ENCODE measurements around the gene CD24.

The CD24 gene

DNA sequence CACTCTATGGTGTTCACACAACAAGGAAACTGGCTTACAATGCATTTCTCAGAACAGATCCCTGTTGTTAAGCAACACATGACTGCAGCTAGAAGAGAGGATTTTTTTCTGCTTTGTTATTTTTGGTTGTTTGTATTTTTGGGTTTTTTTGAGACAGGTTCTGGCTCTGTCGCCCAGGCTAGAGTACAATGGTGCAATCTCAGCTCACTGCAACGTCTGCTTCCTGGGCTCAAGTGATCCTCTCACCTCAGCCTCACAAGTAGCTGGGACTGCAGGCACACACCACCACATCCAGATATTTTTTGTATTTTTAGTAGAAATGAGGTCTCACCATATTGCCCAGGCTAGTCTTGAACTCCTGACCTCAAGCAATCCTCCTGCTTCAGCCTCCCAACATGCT lies 12.7 kb downstream of the CD24 start:
- DNase-seq = no peak
- TF ChIP-seq GATA1 (IDR thresholded peaks at IDR 0.05; ENCODE audit: low read depth, low read length) (no peak), POLR2A (IDR thresholded peaks at IDR 0.05; ENCODE audit: low read length) (no peak)

DNA sequence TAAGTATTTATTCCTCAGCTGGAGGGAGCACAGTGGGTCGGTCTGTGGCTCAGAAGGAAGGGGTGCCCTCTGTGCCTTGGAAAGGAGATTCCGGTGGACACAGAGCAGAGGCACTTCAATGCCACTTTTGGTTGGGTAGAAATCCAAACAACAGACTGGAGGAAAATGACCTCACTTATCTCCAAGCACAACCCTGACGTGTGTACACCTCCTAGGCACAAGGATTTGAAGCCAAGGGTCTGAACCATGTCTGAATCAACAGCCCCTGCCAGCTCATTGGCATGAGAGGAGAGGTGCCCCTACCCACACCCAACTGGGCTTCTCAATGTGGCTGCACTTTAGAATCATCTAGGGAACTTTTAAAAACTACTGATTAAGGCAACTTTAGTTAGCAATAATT lies 13.4 kb downstream of the CD24 start:
- DNase-seq = no peak

DNA sequence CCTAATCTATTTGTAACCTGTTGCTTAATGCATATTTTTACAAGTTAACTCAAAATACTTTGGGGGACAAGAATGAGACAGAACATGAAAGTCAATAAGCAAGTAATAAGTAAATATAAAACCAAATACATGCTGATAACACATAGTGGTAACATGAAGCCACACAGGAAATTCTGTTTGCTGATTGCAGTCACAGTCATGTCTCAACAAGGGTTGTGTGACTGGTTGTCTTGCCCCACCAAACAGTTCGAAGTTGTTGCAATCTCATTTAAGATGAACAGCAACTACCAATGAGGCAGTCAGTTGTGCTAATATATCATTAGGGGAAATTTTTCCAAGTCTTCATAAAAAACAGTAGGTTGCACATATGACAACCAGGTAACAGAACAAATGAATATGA lies 14.5 kb downstream of the CD24 start:
- TF ChIP-seq POLR2A (IDR thresholded peaks at IDR 0.05; ENCODE audit: low read length) (no peak), GATA1 (IDR thresholded peaks at IDR 0.05; ENCODE audit: low read depth, low read length) (no peak)
- DNase-seq = no peak

More for the DNA sequence above, 13.4 kb downstream of the CD24 start:
- TF ChIP-seq POLR2A (IDR thresholded peaks at IDR 0.05; ENCODE audit: low read length) = no peak
- no peak for TF ChIP-seq GATA1 (IDR thresholded peaks at IDR 0.05; ENCODE audit: low read depth, low read length)

DNA sequence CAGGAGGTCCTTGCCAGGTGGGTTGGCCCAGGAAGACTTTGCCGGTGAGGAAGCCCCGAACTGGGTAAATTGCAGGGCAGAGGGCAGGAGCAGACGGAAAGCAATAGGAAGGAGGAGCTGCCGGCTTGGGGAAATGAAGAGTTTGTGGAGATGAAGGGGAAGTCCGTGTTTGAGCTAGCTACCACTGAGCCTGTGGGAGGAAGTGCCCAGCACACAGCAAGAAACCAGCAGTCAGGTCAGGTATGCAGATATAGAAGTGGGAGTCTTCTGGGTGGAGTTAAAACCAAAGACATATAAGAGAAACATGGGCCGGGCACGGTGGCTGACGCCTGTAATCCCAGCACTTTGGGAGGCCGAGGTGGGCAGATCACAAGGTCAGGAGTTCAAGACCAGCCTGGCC lies 34.7 kb downstream of the CD24 start:
- no peak for DNase-seq

DNA sequence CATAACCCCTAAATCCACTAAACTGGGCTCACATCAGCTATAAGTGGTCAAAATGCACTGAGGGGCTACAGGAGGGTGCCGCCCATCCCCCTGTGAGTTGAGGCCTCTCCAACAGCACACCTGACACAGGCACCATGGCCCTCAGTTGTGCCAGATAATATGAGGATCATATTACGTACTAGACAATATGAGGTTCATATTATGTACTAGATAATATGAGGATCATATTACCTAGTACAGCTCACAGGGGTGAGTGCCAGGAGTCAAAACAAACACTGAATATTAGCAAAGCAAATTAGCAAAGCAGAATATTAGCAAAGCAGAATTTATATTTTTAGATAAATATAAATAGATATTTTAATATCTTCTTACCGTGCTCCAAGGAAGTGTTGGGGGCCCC lies 35.3 kb downstream of the CD24 start:
- DNase-seq = no peak
- no peak for TF ChIP-seq GATA1 (IDR thresholded peaks at IDR 0.05; ENCODE audit: low read depth, low read length)
- TF ChIP-seq POLR2A (IDR thresholded peaks at IDR 0.05; ENCODE audit: low read length) = no peak

More for the DNA sequence above, 34.7 kb downstream of the CD24 start:
- TF ChIP-seq POLR2A (IDR thresholded peaks at IDR 0.05; ENCODE audit: low read length) (no peak), GATA1 (IDR thresholded peaks at IDR 0.05; ENCODE audit: low read depth, low read length) (no peak)

DNA sequence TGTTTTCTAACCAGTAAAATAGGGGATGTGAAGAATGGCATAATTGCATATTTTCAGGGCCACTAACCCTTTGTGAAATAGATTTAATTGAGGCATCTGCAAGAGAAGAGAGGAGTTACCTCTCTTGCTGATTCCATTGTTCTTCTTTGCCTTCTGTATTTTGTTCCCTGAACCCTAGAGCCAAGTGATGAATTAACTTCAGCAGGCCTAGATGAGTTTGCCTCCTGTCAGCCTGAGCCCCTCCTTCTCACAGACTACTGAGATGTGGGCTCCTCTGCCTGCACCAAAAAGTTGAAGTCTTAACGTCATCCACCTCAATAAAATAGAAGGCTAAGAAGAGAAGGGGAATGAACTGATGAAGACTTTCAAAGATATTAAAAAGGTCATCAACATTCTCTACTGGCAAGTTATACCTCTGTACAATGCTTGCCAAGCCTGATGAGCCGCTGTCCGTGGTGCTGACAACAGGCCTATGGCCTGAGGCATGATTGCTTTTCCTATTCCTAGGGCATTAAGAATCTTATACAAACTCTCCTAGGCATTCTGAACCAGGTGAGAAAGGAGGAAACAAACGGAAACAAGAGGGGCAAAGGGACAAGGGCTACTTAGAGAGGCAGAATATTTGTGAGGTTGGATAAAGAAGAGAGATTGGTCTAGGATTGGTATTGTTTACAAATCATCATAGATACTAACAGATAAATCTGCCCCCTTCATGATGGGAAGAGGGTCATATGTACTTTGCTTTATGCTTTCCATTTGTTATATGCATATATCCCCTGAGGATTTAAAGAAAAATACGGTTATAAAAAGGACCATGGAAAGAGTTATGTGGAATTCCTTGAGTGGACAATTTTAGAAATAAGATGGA lies 46.8 kb downstream of the CD24 start:
- peak; percentile 27 to 36 for DNase-seq
- TF ChIP-seq GATA1 (IDR thresholded peaks at IDR 0.05; ENCODE audit: low read depth, low read length) = no peak
- no peak for TF ChIP-seq POLR2A (IDR thresholded peaks at IDR 0.05; ENCODE audit: low read length)

DNA sequence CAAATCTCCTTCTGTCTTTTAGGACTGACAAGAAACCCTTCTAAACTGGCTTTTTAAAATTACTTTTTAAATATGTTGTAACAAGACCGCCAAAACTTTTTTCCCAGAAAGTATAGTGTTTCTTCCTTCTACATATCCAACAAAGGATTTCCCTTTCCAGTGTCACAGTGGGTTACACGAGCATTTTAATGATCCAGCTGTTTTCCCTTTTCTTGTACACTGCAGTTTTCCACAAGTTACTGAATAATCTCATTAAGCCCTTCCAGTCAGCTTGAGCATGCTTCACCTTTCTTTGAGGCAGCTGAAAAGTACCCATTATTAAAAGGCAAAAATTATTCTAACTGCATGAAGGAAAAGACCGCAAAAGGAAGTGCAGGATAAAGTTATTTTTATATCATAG lies 48.6 kb downstream of the CD24 start:
- TF ChIP-seq GATA1 (IDR thresholded peaks at IDR 0.05; ENCODE audit: low read depth, low read length) (no peak), POLR2A (IDR thresholded peaks at IDR 0.05; ENCODE audit: low read length) (no peak)

DNA sequence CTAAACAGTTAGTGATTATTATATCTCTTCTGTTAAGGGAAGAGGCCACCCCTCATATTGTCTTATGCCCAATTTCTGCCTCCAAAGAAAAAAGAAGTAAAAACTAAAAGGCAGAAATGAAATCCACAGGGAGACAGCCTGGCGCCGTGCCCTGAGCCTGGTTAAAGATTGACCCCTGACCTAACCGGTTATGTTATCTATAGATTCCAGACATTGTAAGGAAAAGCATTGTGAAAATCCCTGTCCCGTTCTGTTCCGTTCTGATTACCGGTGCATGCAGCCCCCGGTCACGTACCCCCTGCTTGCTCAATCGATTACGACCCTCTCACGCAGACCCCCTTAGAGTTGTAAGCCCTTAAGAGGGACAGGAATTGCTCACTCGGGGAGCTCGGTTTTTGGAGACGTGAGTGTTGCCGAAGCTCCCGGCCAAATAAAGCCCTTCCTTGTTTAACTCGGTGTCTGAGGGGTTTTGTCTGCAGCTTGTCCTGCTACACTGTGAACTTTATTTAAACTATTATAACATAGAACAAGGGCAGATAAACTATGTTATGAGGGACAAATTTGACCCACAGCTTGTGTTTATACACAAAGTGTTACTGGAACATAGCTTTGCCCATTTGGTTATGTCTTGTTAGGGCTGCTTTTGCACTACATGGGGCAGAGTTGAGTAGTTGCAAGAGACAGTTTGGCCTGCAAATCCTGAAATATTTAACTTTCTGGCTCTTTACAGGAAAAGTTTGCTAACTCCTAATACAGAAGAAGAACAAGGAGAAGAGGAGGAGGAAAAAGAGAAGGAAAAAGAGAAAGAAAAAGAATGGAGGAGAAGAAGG lies 49.6 kb downstream of the CD24 start:
- DNase-seq = no peak
- TF ChIP-seq GATA1 (IDR thresholded peaks at IDR 0.05; ENCODE audit: low read depth, low read length) (no peak), POLR2A (IDR thresholded peaks at IDR 0.05; ENCODE audit: low read length) (no peak)

More for the DNA sequence above, 48.6 kb downstream of the CD24 start:
- DNase-seq = no peak

DNA sequence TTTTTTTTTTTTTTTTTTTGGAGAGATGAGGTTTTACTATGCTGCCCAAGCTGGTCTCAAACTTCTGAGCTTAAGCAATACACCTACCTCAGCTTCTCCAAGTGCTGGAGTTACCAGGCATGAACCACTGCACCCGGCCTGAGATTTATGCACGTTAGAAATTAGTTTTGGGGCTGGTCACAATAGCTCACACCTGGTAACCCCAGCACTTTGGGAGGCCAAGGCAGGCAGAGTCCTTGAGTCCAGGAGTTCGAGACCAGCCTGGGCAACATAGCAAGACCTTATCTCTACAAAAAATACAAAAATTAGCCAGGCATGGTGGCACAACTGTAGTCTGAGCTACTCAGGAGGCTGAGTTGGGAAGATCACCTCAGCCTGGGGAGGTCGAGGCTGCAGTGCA lies 51.9 kb downstream of the CD24 start:
- TF ChIP-seq POLR2A (IDR thresholded peaks at IDR 0.05; ENCODE audit: low read length) (no peak), GATA1 (IDR thresholded peaks at IDR 0.05; ENCODE audit: low read depth, low read length) (no peak)
- no peak for DNase-seq
